ENCODE results near the gene PLXNB3. TPM values are rescaled to one million over a fixed set of nuclear protein-coding genes. Genes with fewer than 3 reads are reported as not detected.

PLXNB3 gene
- total RNA-seq, 1 experiment from 2014 or later: 14.3 TPM

DNA sequence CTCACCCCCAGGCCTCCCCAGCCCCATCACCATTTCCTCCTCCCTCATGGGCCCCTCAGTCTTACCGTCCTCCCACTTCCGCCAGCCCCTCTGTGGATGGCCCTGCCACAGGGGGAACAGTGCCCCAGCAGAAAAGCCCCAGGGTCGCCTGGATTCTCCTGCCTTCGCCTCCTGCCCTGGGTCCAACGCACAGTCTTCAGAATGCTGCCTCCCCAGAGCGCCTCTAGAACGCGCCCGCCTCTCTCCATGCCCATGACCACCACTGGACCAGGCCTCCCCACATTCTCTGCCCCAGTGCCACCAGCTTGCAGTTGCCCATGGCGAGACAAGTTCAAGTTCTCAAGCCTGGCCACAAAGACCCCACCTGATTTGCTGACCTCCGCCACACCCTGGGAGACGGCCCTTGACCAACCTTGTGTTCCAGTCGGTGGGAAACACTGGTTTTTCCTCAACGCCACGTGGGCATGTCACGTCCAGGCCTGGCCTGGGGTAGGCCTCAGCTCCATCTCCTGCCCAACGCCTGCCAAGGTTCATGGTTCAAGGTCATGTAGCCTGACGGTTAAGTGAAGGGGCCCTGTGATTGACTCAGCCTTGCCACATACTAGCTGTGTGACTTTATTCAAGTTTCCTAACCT lies 634 bp upstream of the PLXNB3 start:
- ChIA-PET POLR2A (no interaction called here), CTCF (interaction anchor here (0.6 kb wide), 1 partner anchor 96 kb away, joined by 3 read pairs; no protein-coding TSS in a partner anchor)
- in situ Hi-C loops (cut with HindIII; ENCODE audit: low pct_unique_long_range_greater_than_20kb, low sequenced_read_pairs): no loop called here

DNA sequence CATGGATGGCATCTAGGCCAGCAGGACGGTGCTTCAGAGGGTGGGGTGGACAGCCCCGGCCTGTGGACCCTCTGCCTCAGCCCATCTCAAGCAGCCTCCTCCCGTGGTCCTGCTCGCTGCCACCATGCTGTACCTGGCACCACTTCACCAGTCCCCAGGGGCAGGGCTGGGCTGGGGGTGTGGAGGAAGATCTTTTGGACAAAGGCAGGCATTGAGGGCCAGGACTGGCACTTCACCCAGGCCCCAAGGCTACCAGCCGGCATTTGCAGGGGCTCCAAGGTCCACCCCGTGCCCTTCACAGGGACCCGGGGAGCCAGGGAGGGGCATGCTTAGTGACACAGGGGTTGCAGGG lies 713 bp downstream of the PLXNB3 start:
- in situ Hi-C loops (cut with HindIII; ENCODE audit: low pct_unique_long_range_greater_than_20kb, low sequenced_read_pairs): no loop called here
- TF ChIP-seq, protein P1, sequence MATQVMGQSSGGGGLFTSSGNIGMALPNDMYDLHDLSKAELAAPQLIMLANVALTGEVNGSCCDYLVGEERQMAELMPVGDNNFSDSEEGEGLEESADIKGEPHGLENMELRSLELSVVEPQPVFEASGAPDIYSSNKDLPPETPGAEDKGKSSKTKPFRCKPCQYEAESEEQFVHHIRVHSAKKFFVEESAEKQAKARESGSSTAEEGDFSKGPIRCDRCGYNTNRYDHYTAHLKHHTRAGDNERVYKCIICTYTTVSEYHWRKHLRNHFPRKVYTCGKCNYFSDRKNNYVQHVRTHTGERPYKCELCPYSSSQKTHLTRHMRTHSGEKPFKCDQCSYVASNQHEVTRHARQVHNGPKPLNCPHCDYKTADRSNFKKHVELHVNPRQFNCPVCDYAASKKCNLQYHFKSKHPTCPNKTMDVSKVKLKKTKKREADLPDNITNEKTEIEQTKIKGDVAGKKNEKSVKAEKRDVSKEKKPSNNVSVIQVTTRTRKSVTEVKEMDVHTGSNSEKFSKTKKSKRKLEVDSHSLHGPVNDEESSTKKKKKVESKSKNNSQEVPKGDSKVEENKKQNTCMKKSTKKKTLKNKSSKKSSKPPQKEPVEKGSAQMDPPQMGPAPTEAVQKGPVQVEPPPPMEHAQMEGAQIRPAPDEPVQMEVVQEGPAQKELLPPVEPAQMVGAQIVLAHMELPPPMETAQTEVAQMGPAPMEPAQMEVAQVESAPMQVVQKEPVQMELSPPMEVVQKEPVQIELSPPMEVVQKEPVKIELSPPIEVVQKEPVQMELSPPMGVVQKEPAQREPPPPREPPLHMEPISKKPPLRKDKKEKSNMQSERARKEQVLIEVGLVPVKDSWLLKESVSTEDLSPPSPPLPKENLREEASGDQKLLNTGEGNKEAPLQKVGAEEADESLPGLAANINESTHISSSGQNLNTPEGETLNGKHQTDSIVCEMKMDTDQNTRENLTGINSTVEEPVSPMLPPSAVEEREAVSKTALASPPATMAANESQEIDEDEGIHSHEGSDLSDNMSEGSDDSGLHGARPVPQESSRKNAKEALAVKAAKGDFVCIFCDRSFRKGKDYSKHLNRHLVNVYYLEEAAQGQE (IDR thresholded peaks at IDR 0.05; ENCODE audit: insufficient read depth in 1 of 2, low read depth in 2 of 2, low read length in 1 of 2): no peak
- no peak for TF ChIP-seq TCF7L2 (IDR thresholded peaks at IDR 0.05; ENCODE audit: low read depth, low read length)
- TF ChIP-seq, protein P2, sequence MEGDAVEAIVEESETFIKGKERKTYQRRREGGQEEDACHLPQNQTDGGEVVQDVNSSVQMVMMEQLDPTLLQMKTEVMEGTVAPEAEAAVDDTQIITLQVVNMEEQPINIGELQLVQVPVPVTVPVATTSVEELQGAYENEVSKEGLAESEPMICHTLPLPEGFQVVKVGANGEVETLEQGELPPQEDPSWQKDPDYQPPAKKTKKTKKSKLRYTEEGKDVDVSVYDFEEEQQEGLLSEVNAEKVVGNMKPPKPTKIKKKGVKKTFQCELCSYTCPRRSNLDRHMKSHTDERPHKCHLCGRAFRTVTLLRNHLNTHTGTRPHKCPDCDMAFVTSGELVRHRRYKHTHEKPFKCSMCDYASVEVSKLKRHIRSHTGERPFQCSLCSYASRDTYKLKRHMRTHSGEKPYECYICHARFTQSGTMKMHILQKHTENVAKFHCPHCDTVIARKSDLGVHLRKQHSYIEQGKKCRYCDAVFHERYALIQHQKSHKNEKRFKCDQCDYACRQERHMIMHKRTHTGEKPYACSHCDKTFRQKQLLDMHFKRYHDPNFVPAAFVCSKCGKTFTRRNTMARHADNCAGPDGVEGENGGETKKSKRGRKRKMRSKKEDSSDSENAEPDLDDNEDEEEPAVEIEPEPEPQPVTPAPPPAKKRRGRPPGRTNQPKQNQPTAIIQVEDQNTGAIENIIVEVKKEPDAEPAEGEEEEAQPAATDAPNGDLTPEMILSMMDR (IDR thresholded peaks at IDR 0.05): no peak
- TF ChIP-seq POLR2AphosphoS5 (IDR thresholded peaks at IDR 0.05; ENCODE audit: low read depth, low read length): no peak
- TF ChIP-seq SIN3A (IDR thresholded peaks at IDR 0.05; ENCODE audit: borderline replicate concordance, insufficient read depth, low read depth, low read length): no peak
- Histone ChIP-seq H3K27ac (ENCODE audit: low read length) (peak overlapping the region; percentile 81), H3K27me3 (ENCODE audit: control insufficient read depth, insufficient read depth, low read length) (no peaks in the 10 kb centered on the region), H3K4me3 (ENCODE audit: low read depth in 2 of 2, low read length in 2 of 2) (peak overlapping the region; percentile 30 to 48; a peak in 3 of 4 replicates), H3K4me1 (ENCODE audit: control insufficient read depth, insufficient read depth, low read length) (peaks cover 25% of the 10 kb centered on the region), H3K9me3 (ENCODE audit: control insufficient read depth, insufficient read depth, low read depth, low read length) (no peaks in the 10 kb centered on the region), H3K36me3 (ENCODE audit: control insufficient read depth, insufficient read depth, low read length) (no peaks in the 10 kb centered on the region)
- no TSS peak for BruUV-seq (replicated peaks)
- no peak for DNase-seq (ENCODE audit: low read depth, low spot score)
- intact Hi-C loops (cut with micrococcal nuclease; ENCODE audit: unreplicated experiment): loop anchor here (10.0 kb wide), 2 partner anchors 120 to 160 kb away; partner anchors contain the start of genes ARHGAP4 and L1CAM
- ATAC-seq: no peak
- ChIA-PET POLR2A (no interaction called here), CTCF (interaction anchor here (0.6 kb wide), 1 partner anchor 32 kb away, joined by 9 read pairs; no protein-coding TSS in a partner anchor)

More for the DNA sequence above, 634 bp upstream of the PLXNB3 start:
- no peaks in the 10 kb centered on the region for H3K36me3 ChIP-seq (ENCODE audit: control insufficient read depth, insufficient read depth, low read length)
- BruUV-seq (replicated peaks): no TSS peak
- peaks cover 25% of the 10 kb centered on the region for H3K4me1 ChIP-seq (ENCODE audit: control insufficient read depth, insufficient read depth, low read length)
- H3K9me3 ChIP-seq (ENCODE audit: control insufficient read depth, insufficient read depth, low read depth, low read length): no peaks in the 10 kb centered on the region
- intact Hi-C loops (cut with micrococcal nuclease; ENCODE audit: unreplicated experiment): loop anchor here (10.0 kb wide), 2 partner anchors 121 to 161 kb away; partner anchors contain the start of genes ARHGAP4 and L1CAM
- H3K27me3 ChIP-seq (ENCODE audit: control insufficient read depth, insufficient read depth, low read length): no peaks in the 10 kb centered on the region
- H3K4me3 ChIP-seq (ENCODE audit: low read depth in 2 of 2, low read length in 2 of 2): no peak overlapping the region
- H3K27ac ChIP-seq (ENCODE audit: low read length): no peak overlapping the region
- DNase-seq (ENCODE audit: low read depth, low spot score): no peak
- no peak for ATAC-seq
- TF ChIP-seq SIN3A (IDR thresholded peaks at IDR 0.05; ENCODE audit: borderline replicate concordance, insufficient read depth, low read depth, low read length) (no peak), POLR2AphosphoS5 (IDR thresholded peaks at IDR 0.05; ENCODE audit: low read depth, low read length) (no peak)
